Measurements from ENCODE around the gene DMD.
A peak's percentile ranks its signal among the peaks of the same experiment; 100 is the strongest.
"Not testable (repeated sequence)": the region's sequence is repeated elsewhere in the genome, so short reads cannot be mapped to it uniquely, and the experiment has no call there.

Gene DMD

GRCh38 chrX:32451954-32452695 is 759.2 kb downstream of the DMD start:
- no peak for DNase-seq

- no peak for DNase-seq
These were observed 762.4 kb downstream of the DMD start for GRCh38 chrX:32448945-32449344.

- DNase-seq = no peak
These were observed 763.0 kb downstream of the DMD start for GRCh38 chrX:32448320-32448719.

GRCh38 chrX:32447640-32448039 is 763.7 kb downstream of the DMD start:
- no peak for DNase-seq

GRCh38 chrX:32443841-32444240 is 767.5 kb downstream of the DMD start:
- DNase-seq = no peak

GRCh38 chrX:32421266-32421665 is 790.1 kb downstream of the DMD start:
- DNase-seq = no peak

- DNase-seq = peak; percentile 5
These were observed 803.0 kb downstream of the DMD start for GRCh38 chrX:32408389-32408788.

- DNase-seq = no peak
These were observed 813.7 kb downstream of the DMD start for GRCh38 chrX:32397562-32398216.

GRCh38 chrX:32395878-32396277 is 815.5 kb downstream of the DMD start:
- DNase-seq = no peak

- DNase-seq = no peak
These were observed 818.7 kb downstream of the DMD start for GRCh38 chrX:32392655-32393054.

- no peak for DNase-seq
These were observed 840.7 kb downstream of the DMD start for GRCh38 chrX:32370456-32371205.

GRCh38 chrX:32293962-32294700 is 917.2 kb downstream of the DMD start:
- DNase-seq = no peak

- no peak for DNase-seq
These were observed 922.0 kb downstream of the DMD start for GRCh38 chrX:32289356-32289755.

- no peak for DNase-seq
These were observed 929.5 kb downstream of the DMD start for GRCh38 chrX:32281853-32282252.

GRCh38 chrX:32280921-32281320 is 930.4 kb downstream of the DMD start:
- DNase-seq = no peak

GRCh38 chrX:32280489-32280888 is 930.9 kb downstream of the DMD start:
- DNase-seq = no peak

- no peak for DNase-seq
These were observed 935.2 kb downstream of the DMD start for GRCh38 chrX:32276153-32276552.

GRCh38 chrX:32269866-32270265 is 941.5 kb downstream of the DMD start:
- no peak for DNase-seq

- DNase-seq = no peak
These were observed 943.1 kb downstream of the DMD start for GRCh38 chrX:32268207-32268606.

GRCh38 chrX:32267796-32268195 is 943.6 kb downstream of the DMD start:
- no peak for DNase-seq

GRCh38 chrX:32246675-32247074 is 964.7 kb downstream of the DMD start:
- not testable (repeated sequence) for DNase-seq

GRCh38 chrX:32195611-32196010 is 1015.7 kb downstream of the DMD start:
- no peak for DNase-seq

GRCh38 chrX:32191316-32191715 is 1020.0 kb downstream of the DMD start:
- DNase-seq = no peak

Data from activated CD4-positive, alpha-beta T cell treated with anti-CD3 and anti-CD28 coated beads for 48 hours (primary cell).